K562 (cell line): ENCODE measurements around the gene ZNF106. TPM values are rescaled to one million over a fixed set of nuclear protein-coding genes. Genes with fewer than 3 reads are reported as not detected.

Source experiments
- HLTF ChIP-seq: fragments of 450-650 bp; IDR thresholded peaks from 2 replicates; pipeline ENCODE4 v1.6.1; 2016
- KLF16 ChIP-seq: IDR thresholded peaks from 2 replicates; pipeline ENCODE4 v1.6.1; 2016; ENCODE audit warnings: antibody characterized with exemption
- MEF2D ChIP-seq: conservative IDR thresholded peaks from 2 replicates; pipeline ENCODE4 v1.6.1; 2016; ENCODE audit warnings: low read depth, missing genetic modification characterization, missing compliant biosample characterization
- MTA3 ChIP-seq: fragments of 450-650 bp; formaldehyde crosslinking; IDR thresholded peaks from 2 replicates; pipeline ENCODE4 v1.6.1; 2017; ENCODE audit warnings: mild to moderate bottlenecking, borderline replicate concordance
- NCOR1 ChIP-seq: fragments of 450-650 bp; IDR thresholded peaks from 2 replicates; pipeline ENCODE4 v1.6.1; 2016; ENCODE audit warnings: mild to moderate bottlenecking, moderate library complexity
- RAD21 ChIP-seq, 2 experiments: fragments of 250-450 bp in 1 of 2; fragments of 450-650 bp in 1 of 2; sonication (Bioruptor Pico) in 1 of 2; formaldehyde crosslinking in 1 of 2; IDR thresholded peaks in 1 of 2; conservative IDR thresholded peaks in 1 of 2; 2 replicates each; pipeline versions ENCODE4 v1.4.0 to v1.8.0; 2020 to 2022; ENCODE audit warnings: mild to moderate bottlenecking in 2 of 2, moderate library complexity in 1 of 2
- ZKSCAN1 ChIP-seq: fragments of 150-350 bp; IDR thresholded peaks from 2 replicates; pipeline ENCODE4 v1.6.1; 2016; ENCODE audit warnings: low read depth, low read length
- ZNF561 ChIP-seq: fragments of 450-650 bp; formaldehyde crosslinking; conservative IDR thresholded peaks from 2 replicates; pipeline ENCODE4 v1.4.0; 2020; ENCODE audit warnings: mild to moderate bottlenecking, moderate library complexity
- polyA plus RNA-seq, 8 experiments: library from polyadenylated mRNA; depleted of rRNA in 4 of 8; stranded (reverse) in 5 of 8; unstranded in 3 of 8; fragments of >200 nt; fragmentation: Nextera tagmentation in 2 of 8; fragmentation: Illumina TruSeq in 1 of 8; extraction: Ambion mirVana in 2 of 8; extraction: Trizol in 1 of 8; gene quantifications; 2 replicates each; pipeline versions ENCODE4 v1.2.1 to v1.2.3, GENCODE V29; 2011 to 2014; ENCODE audit warnings: inconsistent platforms in 1 of 8, missing spikeins in 1 of 8
- total RNA-seq, 7 experiments: library from RNA; depleted of rRNA in 6 of 7; stranded (reverse); fragments of >200 nt in 6 of 7; fragmentation: Illumina TruSeq in 2 of 7; extraction: Trizol in 2 of 7; gene quantifications; 2 replicates each; pipeline versions ENCODE4 v1.2.1 to v1.2.3, GENCODE V29; 2011 to 2021; ENCODE audit warnings: low replicate concordance in 1 of 7
- TF ChIP-seq, protein P1 (sequence below): fragments of 450-650 bp; IDR thresholded peaks from 2 replicates; pipeline ENCODE4 v1.6.1; 2017; ENCODE audit warnings: antibody characterized with exemption, mild to moderate bottlenecking
- TF ChIP-seq, protein P2 (sequence below): fragments of 450-650 bp; IDR thresholded peaks from 2 replicates; pipeline ENCODE4 v1.6.1; 2016; ENCODE audit warnings: low read depth
- TF ChIP-seq, protein P3 (sequence below): fragments of 250-450 bp; sonication (Bioruptor Pico); IDR thresholded peaks from 2 replicates; pipeline ENCODE4 v1.5.0; 2020; ENCODE audit warnings: mild to moderate bottlenecking, borderline replicate concordance
- TF ChIP-seq, protein P4 (sequence below): fragments of 250-450 bp; sonication (Bioruptor Pico); IDR thresholded peaks from 2 replicates; pipeline ENCODE4 v1.6.1; 2021; ENCODE audit warnings: mild to moderate bottlenecking

ZNF106 gene
- total and polyA plus RNA-seq, 9 of the 15 experiments (the other 6 are each of a cell fraction or from before 2014, with no cell fraction given), result 14.4 to 55.3 (median 33.7) TPM

- TF ChIP-seq, protein P1, sequence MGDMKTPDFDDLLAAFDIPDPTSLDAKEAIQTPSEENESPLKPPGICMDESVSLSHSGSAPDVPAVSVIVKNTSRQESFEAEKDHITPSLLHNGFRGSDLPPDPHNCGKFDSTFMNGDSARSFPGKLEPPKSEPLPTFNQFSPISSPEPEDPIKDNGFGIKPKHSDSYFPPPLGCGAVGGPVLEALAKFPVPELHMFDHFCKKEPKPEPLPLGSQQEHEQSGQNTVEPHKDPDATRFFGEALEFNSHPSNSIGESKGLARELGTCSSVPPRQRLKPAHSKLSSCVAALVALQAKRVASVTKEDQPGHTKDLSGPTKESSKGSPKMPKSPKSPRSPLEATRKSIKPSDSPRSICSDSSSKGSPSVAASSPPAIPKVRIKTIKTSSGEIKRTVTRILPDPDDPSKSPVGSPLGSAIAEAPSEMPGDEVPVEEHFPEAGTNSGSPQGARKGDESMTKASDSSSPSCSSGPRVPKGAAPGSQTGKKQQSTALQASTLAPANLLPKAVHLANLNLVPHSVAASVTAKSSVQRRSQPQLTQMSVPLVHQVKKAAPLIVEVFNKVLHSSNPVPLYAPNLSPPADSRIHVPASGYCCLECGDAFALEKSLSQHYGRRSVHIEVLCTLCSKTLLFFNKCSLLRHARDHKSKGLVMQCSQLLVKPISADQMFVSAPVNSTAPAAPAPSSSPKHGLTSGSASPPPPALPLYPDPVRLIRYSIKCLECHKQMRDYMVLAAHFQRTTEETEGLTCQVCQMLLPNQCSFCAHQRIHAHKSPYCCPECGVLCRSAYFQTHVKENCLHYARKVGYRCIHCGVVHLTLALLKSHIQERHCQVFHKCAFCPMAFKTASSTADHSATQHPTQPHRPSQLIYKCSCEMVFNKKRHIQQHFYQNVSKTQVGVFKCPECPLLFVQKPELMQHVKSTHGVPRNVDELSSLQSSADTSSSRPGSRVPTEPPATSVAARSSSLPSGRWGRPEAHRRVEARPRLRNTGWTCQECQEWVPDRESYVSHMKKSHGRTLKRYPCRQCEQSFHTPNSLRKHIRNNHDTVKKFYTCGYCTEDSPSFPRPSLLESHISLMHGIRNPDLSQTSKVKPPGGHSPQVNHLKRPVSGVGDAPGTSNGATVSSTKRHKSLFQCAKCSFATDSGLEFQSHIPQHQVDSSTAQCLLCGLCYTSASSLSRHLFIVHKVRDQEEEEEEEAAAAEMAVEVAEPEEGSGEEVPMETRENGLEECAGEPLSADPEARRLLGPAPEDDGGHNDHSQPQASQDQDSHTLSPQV, result no peak
- TF ChIP-seq, protein P2, sequence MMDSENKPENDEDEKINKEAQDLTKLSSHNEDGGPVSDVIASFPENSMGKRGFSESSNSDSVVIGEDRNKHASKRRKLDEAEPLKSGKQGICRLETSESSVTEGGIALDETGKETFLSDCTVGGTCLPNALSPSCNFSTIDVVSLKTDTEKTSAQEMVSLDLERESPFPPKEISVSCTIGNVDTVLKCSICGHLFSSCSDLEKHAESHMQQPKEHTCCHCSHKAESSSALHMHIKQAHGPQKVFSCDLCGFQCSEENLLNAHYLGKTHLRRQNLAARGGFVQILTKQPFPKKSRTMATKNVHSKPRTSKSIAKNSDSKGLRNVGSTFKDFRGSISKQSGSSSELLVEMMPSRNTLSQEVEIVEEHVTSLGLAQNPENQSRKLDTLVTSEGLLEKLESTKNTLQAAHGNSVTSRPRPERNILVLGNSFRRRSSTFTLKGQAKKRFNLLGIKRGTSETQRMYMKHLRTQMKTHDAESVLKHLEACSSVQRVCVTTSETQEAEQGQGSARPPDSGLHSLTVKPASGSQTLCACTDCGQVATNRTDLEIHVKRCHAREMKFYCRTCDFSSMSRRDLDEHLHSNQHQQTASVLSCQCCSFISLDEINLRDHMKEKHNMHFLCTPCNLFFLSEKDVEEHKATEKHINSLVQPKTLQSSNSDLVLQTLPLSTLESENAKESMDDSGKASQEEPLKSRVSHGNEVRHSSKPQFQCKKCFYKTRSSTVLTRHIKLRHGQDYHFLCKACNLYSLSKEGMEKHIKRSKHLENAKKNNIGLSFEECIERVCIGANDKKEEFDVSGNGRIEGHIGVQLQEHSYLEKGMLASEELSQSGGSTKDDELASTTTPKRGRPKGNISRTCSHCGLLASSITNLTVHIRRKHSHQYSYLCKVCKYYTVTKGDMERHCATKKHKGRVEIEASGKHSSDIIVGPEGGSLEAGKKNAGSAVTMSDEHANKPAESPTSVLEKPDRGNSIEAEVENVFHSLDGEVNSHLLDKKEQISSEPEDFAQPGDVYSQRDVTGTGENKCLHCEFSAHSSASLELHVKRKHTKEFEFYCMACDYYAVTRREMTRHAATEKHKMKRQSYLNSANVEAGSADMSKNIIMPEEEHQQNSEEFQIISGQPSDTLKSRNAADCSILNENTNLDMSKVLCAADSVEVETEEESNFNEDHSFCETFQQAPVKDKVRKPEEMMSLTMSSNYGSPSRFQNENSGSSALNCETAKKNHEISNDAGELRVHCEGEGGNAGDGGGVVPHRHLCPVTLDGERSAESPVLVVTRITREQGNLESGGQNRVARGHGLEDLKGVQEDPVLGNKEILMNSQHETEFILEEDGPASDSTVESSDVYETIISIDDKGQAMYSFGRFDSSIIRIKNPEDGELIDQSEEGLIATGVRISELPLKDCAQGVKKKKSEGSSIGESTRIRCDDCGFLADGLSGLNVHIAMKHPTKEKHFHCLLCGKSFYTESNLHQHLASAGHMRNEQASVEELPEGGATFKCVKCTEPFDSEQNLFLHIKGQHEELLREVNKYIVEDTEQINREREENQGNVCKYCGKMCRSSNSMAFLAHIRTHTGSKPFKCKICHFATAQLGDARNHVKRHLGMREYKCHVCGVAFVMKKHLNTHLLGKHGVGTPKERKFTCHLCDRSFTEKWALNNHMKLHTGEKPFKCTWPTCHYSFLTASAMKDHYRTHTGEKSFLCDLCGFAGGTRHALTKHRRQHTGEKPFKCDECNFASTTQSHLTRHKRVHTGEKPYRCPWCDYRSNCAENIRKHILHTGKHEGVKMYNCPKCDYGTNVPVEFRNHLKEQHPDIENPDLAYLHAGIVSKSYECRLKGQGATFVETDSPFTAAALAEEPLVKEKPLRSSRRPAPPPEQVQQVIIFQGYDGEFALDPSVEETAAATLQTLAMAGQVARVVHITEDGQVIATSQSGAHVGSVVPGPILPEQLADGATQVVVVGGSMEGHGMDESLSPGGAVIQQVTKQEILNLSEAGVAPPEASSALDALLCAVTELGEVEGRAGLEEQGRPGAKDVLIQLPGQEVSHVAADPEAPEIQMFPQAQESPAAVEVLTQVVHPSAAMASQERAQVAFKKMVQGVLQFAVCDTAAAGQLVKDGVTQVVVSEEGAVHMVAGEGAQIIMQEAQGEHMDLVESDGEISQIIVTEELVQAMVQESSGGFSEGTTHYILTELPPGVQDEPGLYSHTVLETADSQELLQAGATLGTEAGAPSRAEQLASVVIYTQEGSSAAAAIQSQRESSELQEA, result no peak
- TF ChIP-seq, protein P3, sequence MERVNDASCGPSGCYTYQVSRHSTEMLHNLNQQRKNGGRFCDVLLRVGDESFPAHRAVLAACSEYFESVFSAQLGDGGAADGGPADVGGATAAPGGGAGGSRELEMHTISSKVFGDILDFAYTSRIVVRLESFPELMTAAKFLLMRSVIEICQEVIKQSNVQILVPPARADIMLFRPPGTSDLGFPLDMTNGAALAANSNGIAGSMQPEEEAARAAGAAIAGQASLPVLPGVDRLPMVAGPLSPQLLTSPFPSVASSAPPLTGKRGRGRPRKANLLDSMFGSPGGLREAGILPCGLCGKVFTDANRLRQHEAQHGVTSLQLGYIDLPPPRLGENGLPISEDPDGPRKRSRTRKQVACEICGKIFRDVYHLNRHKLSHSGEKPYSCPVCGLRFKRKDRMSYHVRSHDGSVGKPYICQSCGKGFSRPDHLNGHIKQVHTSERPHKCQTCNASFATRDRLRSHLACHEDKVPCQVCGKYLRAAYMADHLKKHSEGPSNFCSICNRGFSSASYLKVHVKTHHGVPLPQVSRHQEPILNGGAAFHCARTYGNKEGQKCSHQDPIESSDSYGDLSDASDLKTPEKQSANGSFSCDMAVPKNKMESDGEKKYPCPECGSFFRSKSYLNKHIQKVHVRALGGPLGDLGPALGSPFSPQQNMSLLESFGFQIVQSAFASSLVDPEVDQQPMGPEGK (CRISPR knock-in tag), result no peak
- TF ChIP-seq ZNF561 (CRISPR knock-in tag) (no peak), ZKSCAN1 (no peak), MEF2D (tag) (no peak; the same call in 1 of the 2 replicates), MTA3 (no peak), HLTF (0 out of 2 replicates have a peak, but pooled peaks have one; percentile 59), NCOR1 (peak; percentile 45; the same call in 1 of the 2 replicates), RAD21 (CRISPR knock-in tag; conservative IDR thresholded peaks at IDR 0.05 in 1 of 2, IDR thresholded peaks at IDR 0.05 in 1 of 2) (no peak), KLF16 (peak; percentile 45; the same call in 1 of the 2 replicates)
- TF ChIP-seq, protein P4, sequence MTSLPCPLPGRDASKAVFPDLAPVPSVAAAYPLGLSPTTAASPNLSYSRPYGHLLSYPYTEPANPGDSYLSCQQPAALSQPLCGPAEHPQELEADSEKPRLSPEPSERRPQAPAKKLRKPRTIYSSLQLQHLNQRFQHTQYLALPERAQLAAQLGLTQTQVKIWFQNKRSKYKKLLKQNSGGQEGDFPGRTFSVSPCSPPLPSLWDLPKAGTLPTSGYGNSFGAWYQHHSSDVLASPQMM (CRISPR knock-in tag), result no peak
Measured at GRCh38 chr15:42499858-42500609, 9.1 kb upstream of the ZNF106 start (continued).
